T-helper 9 cell (primary cell): ENCODE results near the gene NOSTRIN.

Source experiments
- DNase-seq: peaks from one replicate; pipeline ENCODE4 v3.0.0-alpha.2; 2020

NOSTRIN gene

DNA sequence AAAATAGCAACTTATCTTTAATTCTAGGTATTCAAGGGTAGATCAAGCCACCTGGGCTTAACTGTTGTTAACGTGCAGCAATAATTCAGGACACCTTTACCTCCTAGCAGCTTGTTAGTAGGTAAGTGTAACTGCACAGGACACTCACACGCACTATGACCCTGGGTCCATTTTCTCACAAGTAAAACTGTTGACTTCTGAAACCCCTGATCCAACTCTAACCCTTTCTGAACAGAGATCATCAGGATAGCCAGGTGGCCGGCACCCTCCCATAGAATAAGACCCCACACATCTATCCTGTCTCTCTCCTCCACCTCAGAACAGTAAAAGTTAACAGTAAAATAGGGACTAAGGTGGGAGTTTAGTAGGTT is 87.2 kb downstream of the NOSTRIN start:
- DNase-seq = no peak

DNA sequence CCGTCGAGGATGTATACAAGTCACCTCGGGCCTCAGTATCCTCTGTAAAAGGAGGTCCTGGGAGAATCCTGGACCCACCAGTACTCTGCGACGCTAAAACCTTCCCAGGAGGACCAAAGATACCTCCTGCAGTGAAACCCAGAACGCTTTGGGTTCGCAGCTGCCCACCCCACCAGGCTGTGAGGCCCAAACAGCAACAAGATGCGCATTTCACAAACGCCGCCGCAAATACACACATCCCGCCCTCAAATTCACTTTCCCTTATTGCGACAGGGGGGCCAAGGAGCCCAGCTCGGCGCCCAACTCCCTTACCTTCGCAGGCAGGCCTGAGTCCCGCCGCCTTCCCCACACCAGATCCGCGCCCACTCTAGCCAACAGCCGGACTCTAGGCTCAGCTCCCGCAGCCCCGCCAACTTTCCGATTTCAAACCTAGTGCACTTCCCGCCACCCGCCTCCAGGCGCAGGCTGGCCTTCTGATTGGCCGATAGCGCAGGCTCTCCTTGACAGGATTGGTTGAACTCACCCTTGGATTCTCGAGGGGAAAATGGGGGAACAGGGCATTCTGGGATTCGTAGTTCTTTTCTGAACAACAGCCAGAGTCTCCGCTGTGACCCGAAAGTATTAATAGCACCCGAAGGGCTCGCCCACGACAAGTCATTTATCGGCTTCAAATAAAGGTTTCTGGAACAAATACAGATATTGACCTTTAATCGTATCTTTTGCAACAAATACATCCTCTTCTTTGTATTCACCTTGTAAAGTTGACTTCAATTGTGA is 87.8 kb downstream of the NOSTRIN start, which contains the start of gene SPC25:
Gene SPC25 (minus strand): TSS at position 425 of the 777 bp plus-strand sequence. CDS start 911 bp downstream, outside the sequence.
- DNase-seq = peak; percentile 80

DNA sequence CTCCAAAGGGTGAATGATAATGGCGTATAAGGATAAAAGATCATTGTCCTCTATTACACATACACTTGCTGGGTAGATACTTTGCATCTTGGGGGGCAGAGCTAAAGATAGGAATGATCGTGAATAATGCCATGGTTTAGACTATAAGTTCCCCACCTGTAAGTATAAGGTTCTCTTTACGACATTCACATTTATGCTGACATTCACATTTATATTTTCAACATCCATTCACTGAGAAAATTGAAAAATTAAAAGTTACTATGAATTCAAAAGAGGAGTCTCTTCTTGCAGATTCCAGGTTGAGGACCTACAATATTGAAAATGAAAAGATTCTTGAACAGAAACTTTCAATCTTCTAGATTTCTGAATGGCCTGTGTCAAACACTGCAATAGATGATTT is 89.9 kb downstream of the NOSTRIN start:
- DNase-seq = no peak

DNA sequence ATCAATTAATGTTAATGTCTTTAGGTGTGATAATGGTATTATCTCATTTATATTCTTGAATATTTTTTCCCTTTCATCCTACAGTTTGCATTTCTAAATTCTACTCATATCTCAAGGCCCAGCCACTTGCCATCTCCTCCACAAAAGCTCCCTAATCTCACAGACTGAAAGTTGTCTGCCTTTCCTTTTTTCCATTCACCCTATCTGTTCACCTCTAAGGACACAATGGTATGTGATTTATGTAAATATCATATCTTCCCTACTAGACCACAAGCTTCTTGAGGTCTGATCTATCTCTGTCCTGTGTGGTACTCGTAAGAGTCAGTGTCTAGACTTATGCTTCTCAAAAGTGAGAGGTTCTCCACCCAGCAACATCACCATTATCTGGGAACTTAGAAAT is 91.7 kb downstream of the NOSTRIN start:
- DNase-seq = no peak

DNA sequence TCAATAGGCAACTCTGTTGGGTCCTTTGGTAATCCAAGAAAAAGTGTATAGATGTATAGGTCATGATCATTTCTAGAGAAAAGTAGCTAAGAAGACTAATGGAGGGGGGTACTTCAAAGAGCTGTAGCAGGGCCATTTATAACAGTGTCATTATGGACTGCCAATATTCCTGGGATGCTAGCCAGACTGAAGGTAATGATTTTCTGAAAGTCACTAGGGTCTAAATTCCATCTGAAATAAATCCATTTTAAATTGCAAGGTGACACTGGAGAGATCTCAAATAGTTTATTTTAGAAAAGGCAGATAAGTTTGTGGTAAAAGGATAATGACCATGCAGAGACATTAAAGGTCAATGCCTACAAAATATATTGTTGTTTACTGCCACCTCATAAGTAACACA is 92.3 kb downstream of the NOSTRIN start:
- DNase-seq = no peak

DNA sequence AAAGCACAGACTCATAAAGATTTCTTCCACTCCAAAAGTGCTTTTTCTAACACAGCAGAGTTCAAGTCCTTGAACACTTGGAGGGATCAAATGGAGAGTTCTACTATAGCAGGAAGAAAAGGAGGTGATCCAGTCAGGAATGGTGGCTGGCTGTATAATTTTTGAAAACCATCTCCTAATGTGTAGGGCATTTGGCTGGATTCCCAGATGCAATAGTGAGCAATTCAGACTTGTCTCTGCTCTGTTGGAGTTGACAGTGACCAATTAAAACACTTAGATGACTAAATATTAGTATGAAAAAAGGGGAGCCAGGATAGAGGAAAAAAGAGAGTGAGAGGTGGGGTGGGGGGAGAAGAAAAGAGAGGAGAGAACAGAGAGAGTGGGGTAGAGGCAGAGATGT is 93.3 kb downstream of the NOSTRIN start:
- no peak for DNase-seq

DNA sequence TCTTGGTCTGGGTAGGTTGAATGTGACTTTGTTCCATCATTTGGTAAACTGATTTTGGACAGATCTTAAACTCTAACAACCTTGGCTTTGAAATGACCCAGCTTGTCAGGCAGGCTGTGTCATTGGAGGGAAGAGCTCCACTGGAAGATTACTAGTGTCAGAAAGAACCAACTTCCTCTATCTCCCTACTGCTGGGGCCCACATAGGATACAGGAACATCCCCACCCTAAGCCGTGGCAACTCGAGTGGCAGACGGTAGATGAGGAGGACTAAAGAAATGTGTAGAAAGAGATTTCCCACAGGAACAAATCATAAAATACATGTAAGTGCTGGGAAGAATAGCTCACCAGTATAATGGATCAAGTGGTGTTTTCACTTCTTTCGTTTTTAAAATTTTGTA is 94.3 kb downstream of the NOSTRIN start:
- DNase-seq = no peak

DNA sequence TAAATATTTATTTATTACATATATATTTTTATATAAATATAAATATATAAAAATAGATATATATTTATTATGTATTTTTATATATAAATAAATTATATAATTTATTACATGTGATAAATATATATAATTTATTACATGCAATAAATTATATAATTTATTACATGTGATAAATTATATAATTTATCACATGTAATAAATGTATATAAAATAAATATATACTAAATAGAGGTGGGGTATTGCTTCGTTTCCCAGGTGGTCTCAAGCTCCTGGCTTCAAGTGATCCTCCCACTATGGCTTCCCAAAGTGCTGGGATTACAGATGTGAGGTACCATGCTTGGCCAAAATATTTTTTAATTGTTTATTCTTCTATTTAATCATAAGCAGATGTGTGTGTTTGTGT is 95.0 kb downstream of the NOSTRIN start:
- DNase-seq = no peak

DNA sequence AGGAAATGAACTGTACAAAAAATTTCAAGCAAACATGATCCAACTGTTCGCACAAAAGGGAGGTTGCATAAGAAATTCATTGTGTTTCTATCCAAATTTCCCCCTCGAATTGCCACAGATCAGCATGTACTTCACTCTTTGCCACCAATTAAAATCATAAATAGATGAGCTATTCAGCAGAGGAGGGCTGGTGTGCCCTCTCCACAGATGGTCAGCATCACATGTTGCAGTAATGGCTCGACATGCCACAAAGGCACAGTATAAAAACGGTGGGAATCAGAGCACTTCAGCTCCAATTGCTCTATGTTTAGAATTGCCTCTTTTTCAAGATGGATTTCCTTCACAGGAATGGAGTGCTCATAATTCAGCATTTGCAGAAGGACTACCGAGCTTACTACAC is 98.6 kb downstream of the NOSTRIN start, which contains the start of gene G6PC2:
Gene G6PC2 (plus strand): TSS at position 289 of the 400 bp plus-strand sequence. CDS start 41 bp downstream, at position 330.
- no peak for DNase-seq

DNA sequence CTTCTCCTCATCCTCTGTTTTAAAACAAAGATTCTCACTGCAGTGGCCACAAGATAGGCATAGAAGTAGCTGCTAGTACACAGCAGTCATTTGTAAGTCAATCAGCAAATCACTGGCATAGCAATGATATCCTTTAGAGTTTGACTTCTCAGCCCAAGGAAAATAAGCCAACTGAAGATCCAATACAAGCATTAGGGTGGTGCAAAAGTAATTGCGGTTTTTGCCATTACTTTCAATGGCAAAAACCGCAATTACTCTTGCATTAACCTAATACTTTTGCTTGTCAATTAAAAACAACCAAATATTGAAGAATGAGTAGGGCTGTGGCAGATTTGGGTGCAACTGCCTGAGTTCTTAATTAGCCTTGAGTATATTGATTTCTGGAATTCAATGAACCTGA is 101.5 kb downstream of the NOSTRIN start:
- DNase-seq = no peak

DNA sequence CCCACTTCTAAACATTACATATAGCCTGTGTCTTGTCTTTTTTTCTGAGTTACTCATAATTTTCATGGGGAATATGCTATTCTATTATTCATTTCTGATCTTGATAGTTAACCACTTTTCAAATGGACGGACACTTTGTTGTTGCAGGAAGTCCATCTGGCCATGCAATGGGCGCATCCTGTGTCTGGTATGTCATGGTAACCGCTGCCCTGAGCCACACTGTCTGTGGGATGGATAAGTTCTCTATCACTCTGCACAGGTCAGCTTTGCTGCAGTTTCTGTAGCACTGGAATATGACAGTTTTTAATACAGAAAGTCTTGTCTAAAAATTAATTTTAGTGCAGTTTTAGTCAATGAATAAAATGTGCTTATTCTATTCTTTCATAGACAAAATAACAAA is 101.9 kb downstream of the NOSTRIN start:
- no peak for DNase-seq

DNA sequence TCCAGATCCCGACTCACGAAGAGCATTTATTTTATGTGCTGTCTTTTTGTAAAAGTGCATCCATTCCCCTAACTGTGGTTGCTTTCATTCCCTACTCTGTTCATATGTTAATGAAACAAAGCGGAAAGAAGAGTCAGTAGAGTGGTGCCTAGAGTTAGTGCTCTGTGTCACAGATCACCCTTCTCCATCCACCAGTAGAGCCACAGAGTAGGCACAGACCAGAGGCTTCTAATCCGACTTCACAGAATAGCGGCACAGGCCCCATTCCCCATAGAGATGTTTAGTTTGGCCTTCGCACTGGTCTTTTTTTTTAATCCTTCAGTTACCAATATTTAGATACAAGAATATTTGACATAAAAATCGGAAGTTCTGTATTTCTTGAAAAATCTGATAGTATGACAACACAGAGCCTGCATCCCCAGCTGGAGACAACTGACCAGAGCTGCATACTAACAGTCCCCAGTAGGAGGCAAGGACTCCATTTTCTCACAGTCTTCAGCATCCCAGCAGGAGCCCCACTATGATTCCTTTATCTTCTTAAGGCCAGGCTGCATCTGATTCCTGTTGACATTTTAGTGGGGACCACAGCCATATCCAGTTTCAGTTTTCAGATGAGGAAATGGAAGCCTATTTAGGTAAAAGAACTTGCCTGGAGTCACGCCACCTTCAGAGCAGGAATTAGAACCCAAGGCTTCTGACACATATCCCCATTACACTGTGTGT is 105.7 kb downstream of the NOSTRIN start:
- no peak for DNase-seq

DNA sequence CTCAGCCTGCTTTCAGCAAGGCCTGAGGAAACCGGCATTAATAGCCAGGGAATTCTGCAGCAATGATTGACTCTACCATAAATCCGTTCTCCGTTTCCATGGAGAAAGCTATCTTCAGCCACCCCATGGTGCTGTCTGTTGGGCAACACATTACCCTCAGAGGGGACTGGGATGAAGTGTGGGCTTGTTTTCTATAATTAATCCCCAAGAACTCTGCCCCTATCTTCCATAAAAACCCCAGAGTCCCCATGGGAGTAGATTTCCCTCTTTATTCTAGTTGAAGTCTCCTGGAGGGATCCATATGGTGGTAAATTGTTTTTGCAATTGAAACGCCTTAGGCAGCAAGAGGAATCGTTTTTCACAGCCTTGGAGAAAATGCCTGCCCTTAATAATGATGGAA is 107.9 kb downstream of the NOSTRIN start:
- no peak for DNase-seq

DNA sequence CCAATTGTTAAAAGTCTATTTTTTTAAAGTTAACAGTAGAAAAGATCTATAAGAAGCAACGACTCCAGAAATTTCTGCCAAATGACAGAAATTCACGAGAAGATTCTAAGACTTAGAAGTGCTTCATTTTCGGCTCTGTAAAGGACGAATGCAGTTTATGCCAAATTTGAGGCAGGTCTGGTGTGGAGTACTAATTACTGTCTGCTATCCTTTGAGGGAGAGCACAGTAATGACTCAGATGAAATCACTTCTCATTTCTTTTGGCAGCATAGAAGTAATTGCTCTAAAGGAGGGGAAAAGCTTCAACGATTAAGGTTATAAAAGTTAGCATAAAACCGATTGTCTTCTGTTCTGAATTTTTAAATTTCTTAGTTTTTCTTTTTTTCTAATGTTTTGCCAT is 110.0 kb downstream of the NOSTRIN start:
- no peak for DNase-seq

DNA sequence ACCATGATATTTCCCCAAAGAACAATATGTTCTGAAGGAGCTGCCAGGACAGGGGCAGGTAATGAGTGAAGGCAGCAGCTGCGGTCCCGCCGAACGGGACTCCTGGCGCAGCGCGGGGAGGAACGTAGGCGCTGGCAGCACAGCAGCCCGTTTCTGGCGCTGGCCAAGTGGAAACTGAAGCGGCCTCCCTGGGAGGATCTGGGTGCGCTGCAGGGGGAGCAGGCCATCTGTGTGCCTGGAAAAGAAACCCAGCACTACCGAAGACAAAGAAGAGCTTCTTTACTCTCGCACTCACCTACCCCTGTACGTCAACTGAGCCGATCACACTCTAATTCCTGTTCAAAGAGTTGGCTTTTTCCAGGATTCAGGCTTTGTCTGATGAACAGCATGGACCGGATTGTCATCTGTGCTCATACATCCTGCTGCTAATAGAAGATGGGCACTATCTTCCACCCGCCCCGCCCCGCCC is 110.5 kb downstream of the NOSTRIN start:
- no peak for DNase-seq

DNA sequence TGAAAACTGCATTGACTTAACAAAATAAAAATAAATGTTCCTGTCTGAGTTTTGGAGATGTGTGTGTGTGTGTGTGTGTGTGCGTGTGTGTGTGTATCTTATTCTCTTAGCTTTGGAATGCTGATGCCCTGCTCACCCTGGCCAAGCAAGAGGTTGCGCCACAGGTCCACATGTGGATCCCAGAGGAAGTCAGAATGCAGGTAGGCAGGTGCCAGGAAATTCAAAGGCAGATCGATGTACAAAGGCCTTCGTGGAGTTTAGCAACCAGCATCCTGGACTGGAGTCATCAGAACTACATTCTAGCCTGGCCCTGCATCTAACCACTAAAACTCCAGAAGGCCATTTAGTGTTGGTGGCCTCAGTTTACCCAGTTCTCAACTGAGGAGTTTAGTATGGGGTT is 111.1 kb downstream of the NOSTRIN start:
- no peak for DNase-seq
